HepG2 (cell line): Measurements from ENCODE around the gene IGFL2. TPM values are rescaled to one million over a fixed set of nuclear protein-coding genes. Genes with fewer than 3 reads are reported as not detected.
A peak's percentile ranks its signal among the peaks of the same experiment; 100 is the strongest.
"Not testable (repeated sequence)": the region's sequence is repeated elsewhere in the genome, so short reads cannot be mapped to it uniquely, and the experiment has no call there.

ENCODE experiments used
- ATAC-seq: fragments of 200-7000 bp; cut with Tn5 transposase; 3 replicates; pipeline ENCODE4 v1.9.1; 2020; ENCODE audit warnings: mild to moderate bottlenecking, moderate library complexity
- BruUV-seq: library from RNA; stranded (reverse); fragments of 400-500 nt; replicated peaks from 2 replicates; lab custom pipeline; 2021; lab: Mats Ljungman, UMichigan
- CTCF ChIA-PET: fragments of 300-600 bp; formaldehyde crosslinking; extraction: SDS; loops from one replicate; lab custom pipeline; 2021; ENCODE audit warnings: low total read pairs, inconsistent platforms, low intra/inter-chr PET ratio; lab: Yijun Ruan, JAX
- POLR2A ChIA-PET: fragments of 350-600 bp; sonication (Branson Sonifier 250); formaldehyde crosslinking; loops from one replicate; lab custom pipeline; 2020; ENCODE audit warnings: antibody characterized with exemption, inconsistent platforms; lab: Yijun Ruan, JAX
- DNase-seq: peaks from one replicate; pipeline ENCODE4 v3.0.0-alpha.2; 2015; ENCODE audit warnings: low spot score
- FAIRE-seq: peaks from 3 replicates; lab custom pipeline; 2011; peaks lifted over from hg19 to GRCh38; lab: Jason Lieb, UNC
- H2AFZ ChIP-seq: one replicate; pipeline ENCODE4 v1.6.1; 2011; ENCODE audit warnings: low read length, inconsistent platforms
- H3K27ac ChIP-seq: fragments of 300-600 bp; 3 replicates; pipeline ENCODE4 v1.8.0; 2011; ENCODE audit warnings: mixed run types, mild to moderate bottlenecking, mixed read lengths, low read length, inconsistent platforms; ENCODE audit not compliant: insufficient read depth; ENCODE audit errors: extremely low read length
- H3K27me3 ChIP-seq, 2 experiments: fragments of 200-600 bp in 1 of 2; 2 replicates in 1 of 2; 3 replicates in 1 of 2; pipeline versions ENCODE4 v1.6.0 to v1.8.0; 2011; ENCODE audit warnings: low read length in 2 of 2, mild to moderate bottlenecking in 2 of 2, moderate library complexity in 2 of 2, inconsistent platforms in 1 of 2; ENCODE audit not compliant: insufficient read depth in 2 of 2, control insufficient read depth in 1 of 2
- H3K36me3 ChIP-seq, 2 experiments: fragments of 200-600 bp in 1 of 2; replicated peaks in 1 of 2; 2 replicates in 1 of 2; 3 replicates in 1 of 2; pipeline versions ENCODE4 v1.5.1 to v1.8.0; 2011; ENCODE audit warnings: low read length in 2 of 2, inconsistent platforms in 1 of 2; ENCODE audit not compliant: insufficient read depth in 2 of 2, control insufficient read depth in 1 of 2
- H3K4me1 ChIP-seq: 2 replicates; pipeline ENCODE4 v1.5.1; 2012; ENCODE audit warnings: low read length, inconsistent platforms; ENCODE audit not compliant: insufficient read depth
- H3K4me2 ChIP-seq: 2 replicates; pipeline ENCODE4 v1.6.0; 2011; ENCODE audit warnings: low read depth, low read length, inconsistent platforms
- H3K4me3 ChIP-seq, 3 experiments: fragments of 200-600 bp in 1 of 3; sonication (generic), shearing (Covaris generic) in 1 of 3; replicated peaks in 1 of 3; 2 replicates each; pipeline ENCODE4 v1.5.1; 2011 to 2016; ENCODE audit warnings: low read length in 3 of 3, inconsistent platforms in 2 of 3, low read depth in 2 of 3, mild to moderate bottlenecking in 2 of 3, control low read depth in 1 of 3, mixed read lengths in 1 of 3; ENCODE audit not compliant: insufficient read depth in 1 of 3
- H3K79me2 ChIP-seq: one replicate; pipeline ENCODE4 v1.6.1; 2011; ENCODE audit warnings: low read length, inconsistent platforms; ENCODE audit not compliant: insufficient read depth
- H3K9ac ChIP-seq: 2 replicates; pipeline ENCODE4 v1.6.0; 2011; ENCODE audit warnings: mild to moderate bottlenecking, low read depth, low read length, inconsistent platforms; ENCODE audit not compliant: insufficient read depth
- H3K9me3 ChIP-seq: 2 replicates; pipeline ENCODE4 v1.5.1; 2012; ENCODE audit warnings: mild to moderate bottlenecking, low read length
- H4K20me1 ChIP-seq: 2 replicates; pipeline ENCODE4 v1.6.0; 2011; ENCODE audit warnings: inconsistent platforms, mild to moderate bottlenecking, low read length, moderate library complexity; ENCODE audit not compliant: insufficient read depth
- ARID3A ChIP-seq: IDR thresholded peaks from 2 replicates; pipeline ENCODE4 v1.6.1; 2012; ENCODE audit warnings: low read depth, low read length, improper control_type of control experiment
- HNRNPK ChIP-seq: fragments of 200-400 bp; formaldehyde crosslinking; IDR thresholded peaks from 2 replicates; pipeline ENCODE4 v1.6.1; 2018; ENCODE audit warnings: low read length, low read depth, moderate library complexity, mild to moderate bottlenecking; ENCODE audit not compliant: poor library complexity, severe bottlenecking
- MAFK ChIP-seq, 2 experiments: IDR thresholded peaks in 1 of 2; conservative IDR thresholded peaks in 1 of 2; 2 replicates each; pipeline ENCODE4 v1.6.1; 2011; ENCODE audit warnings: improper control_type of control experiment in 2 of 2, low read length in 2 of 2
- ZNF263 ChIP-seq: sonication (generic); formaldehyde crosslinking; IDR thresholded peaks from 2 replicates; pipeline ENCODE4 v1.4.0; 2020; ENCODE audit warnings: missing genetic modification reagents
- ZNF747 ChIP-seq: sonication (generic); formaldehyde crosslinking; IDR thresholded peaks from 2 replicates; pipeline ENCODE4 v1.8.1; 2023; ENCODE audit warnings: missing genetic modification reagents, mild to moderate bottlenecking, borderline replicate concordance
- WGBS: methylation state at CpG from one replicate; pipeline ENCODE4 v1.1.6; 2017; ENCODE audit warnings: low lambda C conversion rate; 5-methylcytosine and 5-hydroxymethylcytosine counted together
- in situ Hi-C: cut with HindIII; loops from 2 replicates; pipeline ENCODE4 v1.10.0; 2017; ENCODE audit warnings: low pct_unique_long_range_greater_than_20kb; ENCODE audit not compliant: extremely low pct_ligation_motif_present
- intact Hi-C: fragments of 100-400 bp; cut with micrococcal nuclease; formaldehyde crosslinking; loops from one replicate; pipeline ENCODE4 v1.10.0; 2022; ENCODE audit not compliant: unreplicated experiment
- polyA plus RNA-seq, 8 experiments: library from polyadenylated mRNA; depleted of rRNA in 3 of 8; stranded (reverse) in 7 of 8; unstranded in 1 of 8; fragments of >200 nt; fragmentation: Illumina TruSeq in 4 of 8; extraction: Trizol in 4 of 8; gene quantifications; 2 replicates each; pipeline versions ENCODE4 v1.2.1 to v1.2.3, GENCODE V29; 2011 to 2016; ENCODE audit warnings: low read depth in 4 of 8, missing spikeins in 1 of 8, mixed read lengths in 1 of 8; ENCODE audit not compliant: insufficient read depth in 1 of 8
- total RNA-seq, 5 experiments: library from RNA; depleted of rRNA; stranded (reverse); fragments of >200 nt; fragmentation: Illumina TruSeq; extraction: Trizol; gene quantifications; 2 replicates each; pipeline ENCODE4 v1.2.3, GENCODE V29; 2016; ENCODE audit warnings: low read depth in 1 of 5

The IGFL2 gene
- total and polyA plus RNA-seq, 2 of the 13 experiments (the other 11 are each of a cell fraction or from before 2014, with no cell fraction given), result not detected

- Histone ChIP-seq H3K27me3 (no peaks in the 10 kb centered on the region), H4K20me1 (no peaks in the 10 kb centered on the region), H3K9me3 (no peaks in the 10 kb centered on the region), H3K4me1 (no peaks in the 10 kb centered on the region), H2AFZ (no peak overlapping the region), H3K4me2 (no peak overlapping the region), H3K79me2 (no peaks in the 10 kb centered on the region), H3K4me3 (no peak overlapping the region), H3K27ac (no peak overlapping the region), H3K9ac (no peak overlapping the region), H3K36me3 (no peaks in the 10 kb centered on the region)
- in situ Hi-C loops (no loop called here), intact Hi-C loops (no loop called here)
- no peak for FAIRE-seq
- TF ChIP-seq MAFK (conservative IDR thresholded peaks at IDR 0.05 in 1 of 2, IDR thresholded peaks at IDR 0.05 in 1 of 2; ENCODE audit: low read length in 2 of 2) (0 out of 4 replicates have a peak, but pooled peaks of 1 of the 2 experiments have one; percentile 5), ARID3A (no peak)
- BruUV-seq, result no TSS peak
- ChIA-PET CTCF (no interaction called here), POLR2A (no interaction called here)
- no peak for ATAC-seq
- 0% methylated on average over 1 of the region's 1 CpG for WGBS
- DNase-seq, result no peak
Observed at GRCh38 chr19:46100344-46100743, 47.7 kb upstream of the IGFL2 start.

- no peaks in the 10 kb centered on the region for H3K36me3 ChIP-seq
- no TSS peak for BruUV-seq
- TF ChIP-seq HNRNPK (no peak), ZNF747 (no peak), ZNF263 (CRISPR knock-in tag) (peak; percentile 54)
- no peak overlapping the region for H3K4me2 ChIP-seq
- H3K9ac ChIP-seq, result no peak overlapping the region
- H3K27ac ChIP-seq, result no peak overlapping the region
- FAIRE-seq, result no peak
- POLR2A ChIA-PET, result no interaction called here
- no peak overlapping the region for H2AFZ ChIP-seq
- in situ Hi-C loops, result no loop called here
- 38% methylated on average over 6 of the region's 6 CpGs for WGBS
- no peaks in the 10 kb centered on the region for H3K79me2 ChIP-seq
- no peak for ATAC-seq
- intact Hi-C loops, result no loop called here
- CTCF ChIA-PET, result no interaction called here
- H3K4me1 ChIP-seq, result no peaks in the 10 kb centered on the region
- no peaks in the 10 kb centered on the region for H4K20me1 ChIP-seq
- H3K27me3 ChIP-seq, result no peaks in the 10 kb centered on the region
- DNase-seq, result no peak
- no peak overlapping the region for H3K4me3 ChIP-seq
- H3K9me3 ChIP-seq, result no peaks in the 10 kb centered on the region
Observed at GRCh38 chr19:46101293-46101692, 46.7 kb upstream of the IGFL2 start.

GRCh38 chr19:46102333-46102732 is 45.7 kb upstream of the IGFL2 start:
- H3K36me3 ChIP-seq, H2AFZ ChIP-seq, intact Hi-C loops, BruUV-seq, H3K4me2 ChIP-seq, ATAC-seq, H3K27ac ChIP-seq, POLR2A ChIA-PET, H4K20me1 ChIP-seq, H3K9me3 ChIP-seq, DNase-seq, H3K27me3 ChIP-seq, H3K4me3 ChIP-seq, in situ Hi-C loops, H3K9ac ChIP-seq, CTCF ChIA-PET, FAIRE-seq, H3K79me2 ChIP-seq, H3K4me1 ChIP-seq: not testable (repeated sequence)
- 72% methylated on average over 7 of the region's 7 CpGs for WGBS
